DOHH2 (cell line): ENCODE data around the gene ITPRIP.

Source experiments
- H3F3A ChIP-seq: fragments of 200-600 bp; sonication (generic), shearing (Covaris generic); 2 replicates; pipeline ENCODE4 v1.6.0; 2016; ENCODE audit warnings: antibody characterized with exemption, mild to moderate bottlenecking; ENCODE audit not compliant: control insufficient read depth, insufficient read depth
- H3K27ac ChIP-seq: fragments of 200-600 bp; sonication (generic); 2 replicates; pipeline ENCODE4 v1.5.1; 2014; ENCODE audit warnings: low read depth, mild to moderate bottlenecking, low read length, moderate library complexity
- H3K27me3 ChIP-seq: fragments of 200-600 bp; sonication (generic); 2 replicates; pipeline ENCODE4 v1.6.1; 2014; ENCODE audit warnings: mild to moderate bottlenecking, low read length, mixed read lengths; ENCODE audit not compliant: control insufficient read depth
- H3K36me3 ChIP-seq: fragments of 200-600 bp; sonication (generic); 2 replicates; pipeline ENCODE4 v1.6.1; 2014; ENCODE audit warnings: mild to moderate bottlenecking, low read length, moderate library complexity, mixed read lengths; ENCODE audit not compliant: control insufficient read depth
- H3K4me1 ChIP-seq: fragments of 200-600 bp; sonication (generic); 2 replicates; pipeline ENCODE4 v1.6.1; 2014; ENCODE audit warnings: mild to moderate bottlenecking, low read length, mixed read lengths; ENCODE audit not compliant: control insufficient read depth
- H3K4me2 ChIP-seq: fragments of 200-600 bp; sonication (generic); 2 replicates; pipeline ENCODE4 v1.6.0; 2014; ENCODE audit warnings: mild to moderate bottlenecking, low read length, moderate library complexity
- H3K4me3 ChIP-seq: fragments of 200-600 bp; sonication (generic); 2 replicates; pipeline ENCODE4 v1.5.1; 2014; ENCODE audit warnings: mild to moderate bottlenecking, low read length, mixed read lengths
- H3K79me2 ChIP-seq: fragments of 200-600 bp; sonication (generic); 2 replicates; pipeline ENCODE4 v1.6.1; 2014; ENCODE audit warnings: mild to moderate bottlenecking, low read length, mixed read lengths; ENCODE audit not compliant: control insufficient read depth
- H3K9me2 ChIP-seq: fragments of 200-600 bp; sonication (generic); replicated peaks from 2 replicates; pipeline ENCODE4 v1.6.1; 2014; ENCODE audit warnings: mild to moderate bottlenecking, low read length, mixed read lengths; ENCODE audit not compliant: control insufficient read depth
- H3K9me3 ChIP-seq: fragments of 200-600 bp; sonication (generic); 2 replicates; pipeline ENCODE4 v1.6.1; 2014; ENCODE audit warnings: antibody characterized with exemption, low read length, mixed read lengths; ENCODE audit not compliant: control insufficient read depth, insufficient read depth
- H4K20me1 ChIP-seq: fragments of 200-600 bp; sonication (generic); 2 replicates; pipeline ENCODE4 v1.6.0; 2014; ENCODE audit warnings: low read depth, mild to moderate bottlenecking, antibody characterized with exemption, low read length, moderate library complexity; ENCODE audit not compliant: control insufficient read depth, insufficient read depth
- CTCF ChIP-seq: fragments of 200-600 bp; sonication (generic); IDR thresholded peaks from one replicate; pipeline ENCODE4 v1.5.1; 2014; ENCODE audit warnings: antibody characterized with exemption, mild to moderate bottlenecking, low read depth, low read length; ENCODE audit not compliant: poor library complexity, severe bottlenecking
- EZH2phosphoT487 ChIP-seq: fragments of 200-600 bp; sonication (generic); IDR thresholded peaks from 2 replicates; pipeline ENCODE4 v1.6.1; 2017; ENCODE audit warnings: borderline replicate concordance, mild to moderate bottlenecking, antibody characterized with exemption, low read length, moderate library complexity, mixed read lengths

The ITPRIP gene

GRCh38 chr10:104322416-104322782, 15.9 kb downstream of the ITPRIP start:
- Histone ChIP-seq H3K36me3 (peaks cover 6% of the 10 kb centered on the region; the same call in 1 of the 2 replicates), H3K9me3 (no peaks in the 10 kb centered on the region), H3K27ac (no peak overlapping the region), H3K9me2 (no peaks in the 10 kb centered on the region), H3K4me2 (peak overlapping the region; percentile 47), H3K4me3 (peak overlapping the region; percentile 26; the same call in 1 of the 2 replicates), H3F3A (no peaks in the 10 kb centered on the region), H3K4me1 (peaks cover 63% of the 10 kb centered on the region), H3K27me3 (no peaks in the 10 kb centered on the region), H4K20me1 (peaks cover 41% of the 10 kb centered on the region; the same call in 1 of the 2 replicates), H3K79me2 (peaks cover 100% of the 10 kb centered on the region)
- no peak for TF ChIP-seq CTCF

- Histone ChIP-seq H3K27me3 (no peaks in the 10 kb centered on the region), H3K9me3 (no peaks in the 10 kb centered on the region), H3F3A (no peaks in the 10 kb centered on the region), H3K4me1 (peaks cover 68% of the 10 kb centered on the region), H3K9me2 (no peaks in the 10 kb centered on the region), H3K36me3 (peaks cover 6% of the 10 kb centered on the region; the same call in 1 of the 2 replicates), H3K4me2 (peak overlapping the region; percentile 47), H4K20me1 (peaks cover 43% of the 10 kb centered on the region; the same call in 1 of the 2 replicates), H3K4me3 (peak overlapping the region; percentile 26; the same call in 1 of the 2 replicates), H3K79me2 (peaks cover 100% of the 10 kb centered on the region), H3K27ac (no peak overlapping the region)
- no peak for TF ChIP-seq CTCF
- TF ChIP-seq EZH2phosphoT487: no peak
Observed at GRCh38 chr10:104321725-104322415, 16.4 kb downstream of the ITPRIP start.

- TF ChIP-seq CTCF (no peak), EZH2phosphoT487 (no peak)
- Histone ChIP-seq H3K9me2 (no peaks in the 10 kb centered on the region), H3K4me2 (peak overlapping the region; percentile 47; the same call in 1 of the 2 replicates), H3K4me3 (no peak overlapping the region), H3K79me2 (peaks cover 100% of the 10 kb centered on the region), H3K36me3 (peaks cover 7% of the 10 kb centered on the region), H3K9me3 (no peaks in the 10 kb centered on the region), H3K27me3 (no peaks in the 10 kb centered on the region), H3K27ac (no peak overlapping the region), H4K20me1 (peaks cover 45% of the 10 kb centered on the region; the same call in 1 of the 2 replicates), H3F3A (no peaks in the 10 kb centered on the region), H3K4me1 (peaks cover 68% of the 10 kb centered on the region)
Observed at GRCh38 chr10:104321226-104321625, 17.0 kb downstream of the ITPRIP start.
